ENCODE measurements around the gene CELF3.
A peak's percentile ranks its signal among the peaks of the same experiment; 100 is the strongest.
"Not testable (repeated sequence)": the region's sequence is repeated elsewhere in the genome, so short reads cannot be mapped to it uniquely, and the experiment has no call there.

Gene CELF3

DNA sequence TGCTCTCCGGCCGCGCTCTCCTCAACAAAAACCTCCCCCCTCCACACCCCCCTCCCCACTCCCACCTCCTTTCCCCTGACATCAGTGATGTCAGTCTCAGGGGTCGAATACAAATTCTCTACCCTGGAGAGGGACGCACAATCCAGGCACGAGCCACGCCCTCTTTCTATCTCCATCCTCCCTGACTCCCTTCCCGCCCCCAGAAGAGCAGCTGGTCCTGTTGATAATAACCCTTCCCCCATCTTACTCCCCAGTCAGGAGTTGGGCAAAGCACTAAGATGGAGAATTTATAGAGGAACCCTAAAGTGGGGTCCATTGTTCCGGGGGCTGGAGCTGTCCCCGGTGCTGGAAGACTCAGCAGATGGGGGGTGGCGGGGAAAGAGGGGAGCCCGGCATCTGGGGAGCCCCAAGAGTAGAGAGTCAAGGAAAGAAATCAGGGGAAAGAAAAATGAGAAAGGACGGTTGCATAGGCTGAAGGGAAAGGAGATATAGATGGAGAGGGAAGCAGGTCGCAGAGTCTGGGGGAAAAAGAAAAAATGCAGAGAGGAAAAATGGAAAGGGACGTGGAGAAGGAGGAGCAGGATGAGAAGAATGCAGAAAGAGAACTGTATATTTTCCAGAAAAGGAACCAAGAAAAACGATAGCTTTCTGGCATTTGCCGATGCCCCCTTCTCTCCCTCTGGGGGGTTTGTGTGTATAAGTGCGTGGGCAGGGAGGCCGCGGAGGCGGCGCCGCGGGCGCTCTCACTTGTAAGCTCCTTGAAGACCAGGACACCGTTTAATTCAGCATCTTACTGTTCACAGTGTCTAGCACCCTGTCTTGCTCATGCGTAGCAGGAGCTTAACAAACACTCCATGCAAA, at the start of gene CELF3:
CELF3 (minus strand) TSS at position 33 of the 861 bp plus-strand sequence. CDS start 783 bp downstream, outside the sequence.
- DNase-seq (ENCODE audit: low spot score) = no peak

DNA sequence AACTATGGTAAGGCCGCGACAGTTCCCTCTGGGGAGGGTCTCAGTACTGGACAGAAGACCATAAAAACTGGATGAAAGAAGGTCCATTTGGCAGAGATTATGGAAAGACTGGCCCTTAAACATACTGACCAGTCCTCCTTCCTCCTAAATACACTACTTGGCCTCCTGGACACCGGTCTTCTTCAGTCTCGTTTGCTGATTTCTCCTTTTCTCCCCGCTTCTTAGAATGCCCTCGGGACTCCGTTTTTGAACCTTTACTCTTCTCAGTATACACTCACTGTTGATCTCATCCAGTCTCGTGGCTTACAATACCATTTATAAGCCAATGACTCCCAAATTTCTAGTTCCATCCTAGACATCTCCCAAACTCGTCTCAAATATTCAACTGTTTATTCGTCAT, 47.4 kb upstream of the CELF3 start:
- DNase-seq (ENCODE audit: low spot score) = no peak

DNA sequence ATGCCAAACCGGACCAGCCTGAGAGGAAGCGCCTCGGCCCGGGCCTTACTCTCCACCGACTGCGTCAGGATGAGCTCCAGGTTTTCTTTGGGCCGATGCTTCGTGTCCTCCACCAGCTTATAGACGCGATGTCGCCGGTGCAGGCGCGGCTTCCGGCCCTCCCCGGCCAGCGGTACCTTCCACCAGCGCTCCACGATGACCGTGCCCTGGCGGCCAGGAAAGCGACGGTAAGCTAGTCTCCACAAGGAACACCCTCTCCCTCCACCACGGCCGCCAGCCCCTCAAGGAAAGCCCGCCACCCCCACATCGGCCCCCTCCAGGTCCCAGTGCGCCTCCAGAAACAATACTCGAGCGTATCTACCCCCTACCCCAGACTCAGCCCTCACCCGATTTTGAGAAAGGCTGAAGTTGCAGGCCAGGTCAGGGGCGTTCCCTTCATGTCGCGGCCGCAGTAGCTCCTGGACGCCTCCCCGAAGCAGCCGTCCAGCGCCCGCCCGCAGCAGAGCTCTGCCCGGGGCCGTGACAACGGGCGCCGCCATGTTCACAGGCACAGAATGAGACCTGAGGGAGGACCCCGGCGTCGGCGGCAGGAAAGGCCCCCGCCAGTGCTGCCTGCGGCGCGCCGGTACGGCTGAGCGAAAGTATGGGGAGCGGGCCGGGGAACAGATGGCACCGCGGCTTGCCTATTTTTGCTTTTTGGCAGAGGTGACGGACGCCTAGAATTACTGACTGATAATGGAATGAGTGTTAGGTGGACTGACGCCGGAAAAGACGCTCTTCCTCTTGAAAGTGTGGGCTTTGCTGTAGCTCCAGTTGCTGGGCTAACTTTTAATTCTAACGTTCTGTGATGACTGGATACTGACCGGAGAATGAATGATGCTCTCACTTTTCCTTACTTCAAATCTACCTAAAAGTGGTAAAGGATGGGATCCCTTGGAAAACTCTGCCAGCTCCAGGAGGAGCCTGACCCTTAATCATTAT, 46.6 kb upstream of the CELF3 start, which contains the start of gene MRPL9:
MRPL9 (minus strand) TSS at position 556 of the 981 bp plus-strand sequence; CDS start at position 539, 17 bp downstream.
- DNase-seq (ENCODE audit: low spot score) = peak; percentile 79

DNA sequence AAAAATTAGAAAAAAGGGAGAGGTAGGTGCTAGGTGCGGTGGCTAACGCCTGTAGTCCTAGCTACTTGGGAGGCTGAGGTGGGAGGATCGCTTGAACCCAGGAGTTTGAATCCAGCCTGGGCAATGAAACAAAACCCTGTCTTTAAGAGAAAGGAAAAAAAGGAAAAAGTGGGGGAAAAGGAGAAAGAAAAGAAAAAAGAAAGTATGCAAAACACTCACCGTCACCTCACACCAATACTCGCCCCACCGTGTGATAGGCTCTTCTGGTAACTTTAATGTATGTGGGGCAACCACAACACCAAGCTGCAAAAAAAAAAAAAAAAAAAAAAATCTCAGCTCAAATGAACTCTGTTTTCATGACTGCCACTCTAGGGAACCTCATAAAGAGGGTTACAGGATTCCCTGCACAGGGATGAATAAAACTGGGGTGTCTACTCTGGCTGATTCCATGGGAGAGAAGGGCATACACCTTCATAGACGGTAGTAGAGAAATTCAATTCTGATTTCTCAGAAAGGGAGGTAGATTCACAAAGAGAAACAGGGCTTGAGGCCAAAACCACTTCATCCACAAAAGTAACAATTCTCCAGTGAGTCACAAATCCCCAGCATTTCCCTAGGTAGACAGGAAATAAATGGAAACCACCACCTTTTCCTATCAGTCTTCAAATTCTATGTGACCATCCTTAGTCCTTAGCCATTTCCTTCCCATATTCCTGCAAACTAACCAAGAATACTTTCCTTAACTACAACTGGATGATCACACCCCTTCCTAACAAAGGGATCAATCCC, 44.2 kb upstream of the CELF3 start:
- no peak for DNase-seq (ENCODE audit: low spot score)

GRCh38 chr1:151759241-151759640, 42.6 kb upstream of the CELF3 start:
- no peak for DNase-seq (ENCODE audit: low spot score)

GRCh38 chr1:151756291-151756690, 39.7 kb upstream of the CELF3 start:
- DNase-seq (ENCODE audit: low spot score) = no peak

- DNase-seq (ENCODE audit: low spot score) = no peak
Measured at GRCh38 chr1:151741516-151741915, 24.9 kb upstream of the CELF3 start.

GRCh38 chr1:151739590-151740355, 23.2 kb upstream of the CELF3 start:
- DNase-seq (ENCODE audit: low spot score) = no peak

- DNase-seq (ENCODE audit: low spot score) = no peak
Measured at GRCh38 chr1:151737479-151737878, 20.9 kb upstream of the CELF3 start.

GRCh38 chr1:151737026-151737425, 20.4 kb upstream of the CELF3 start:
- no peak for DNase-seq (ENCODE audit: low spot score)

DNA sequence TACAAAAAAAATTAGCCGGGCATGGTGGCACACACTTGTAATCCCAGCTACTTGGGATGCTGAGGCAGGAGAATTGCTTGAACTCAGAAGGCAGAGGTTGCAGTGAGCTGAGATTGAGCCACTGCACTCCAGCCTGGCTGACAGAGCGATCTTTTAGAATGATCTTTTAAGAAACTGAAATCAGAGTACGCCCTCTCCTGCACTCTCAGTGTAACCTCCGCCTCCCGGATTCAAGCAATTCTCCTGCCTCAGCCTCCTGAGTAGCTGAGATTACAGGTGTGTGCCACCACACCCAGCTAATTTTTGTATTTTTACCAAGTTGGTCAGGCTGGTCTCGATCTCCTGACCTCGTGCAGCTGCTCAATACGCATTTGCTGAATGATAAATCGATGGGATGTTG, 17.4 kb upstream of the CELF3 start:
- not testable (repeated sequence) for DNase-seq (ENCODE audit: low spot score)

DNA sequence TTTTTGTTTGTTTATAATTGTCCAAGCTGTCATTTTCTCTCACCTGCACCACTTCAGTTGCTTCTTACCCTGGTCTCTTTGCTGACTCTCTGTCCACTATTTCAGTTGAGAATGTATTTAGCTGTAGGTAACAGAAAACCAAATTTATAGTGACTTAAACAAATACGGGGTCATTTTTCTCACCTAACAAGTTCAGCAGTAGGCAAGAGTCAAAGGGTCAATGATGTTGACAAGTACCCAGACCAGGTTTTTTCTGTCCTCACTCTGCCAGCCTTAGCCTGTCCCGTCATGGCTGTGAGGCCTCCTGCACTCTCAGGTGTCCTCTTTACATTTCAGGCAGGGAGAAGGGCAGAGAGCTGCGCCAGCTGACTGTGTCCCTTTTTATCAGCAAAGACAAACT, 16.5 kb upstream of the CELF3 start:
- DNase-seq (ENCODE audit: low spot score) = no peak

GRCh38 chr1:151729966-151730291, 13.3 kb upstream of the CELF3 start:
- DNase-seq (ENCODE audit: low spot score) = no peak

DNA sequence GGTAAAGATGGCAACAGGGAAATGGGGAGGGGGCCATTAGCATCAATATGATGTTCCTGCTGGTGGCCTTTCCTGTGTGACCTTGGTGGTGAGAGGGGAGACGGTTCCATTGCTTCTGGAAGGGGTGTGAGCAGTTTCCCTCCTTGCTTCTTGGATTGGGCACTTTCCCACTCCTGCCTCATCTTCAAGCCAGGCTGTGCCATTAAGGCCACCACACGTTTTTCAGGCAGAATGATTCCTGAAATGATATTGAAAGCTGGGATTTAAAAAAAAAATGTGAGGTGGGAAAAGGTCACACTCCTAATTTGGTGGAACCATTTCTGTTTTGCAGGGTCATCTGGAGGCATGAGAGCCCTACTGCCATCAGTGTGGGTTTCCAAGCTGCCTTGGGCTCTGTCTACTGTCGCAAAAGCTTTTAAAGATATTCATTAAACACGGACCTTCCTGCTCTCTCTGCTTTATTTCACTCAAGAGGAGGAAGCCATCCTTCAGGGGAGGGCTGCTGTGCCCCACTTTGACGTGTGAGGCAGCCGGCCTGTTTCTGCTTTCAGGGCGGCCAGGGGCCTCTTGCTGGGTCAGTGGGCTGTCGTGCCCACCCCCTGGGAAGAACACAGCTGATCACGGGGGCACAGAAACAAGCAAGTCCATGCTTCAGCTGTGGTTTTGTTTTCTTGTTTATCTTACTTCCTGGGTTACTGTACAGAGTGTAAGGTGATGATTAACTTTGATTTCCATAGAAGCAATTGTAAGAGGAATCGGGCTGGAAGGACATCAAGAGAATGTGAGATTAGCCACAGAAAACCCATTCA, 12.8 kb upstream of the CELF3 start:
- no peak for DNase-seq (ENCODE audit: low spot score)

- DNase-seq (ENCODE audit: low spot score) = no peak
Measured at GRCh38 chr1:151728151-151729054, 11.8 kb upstream of the CELF3 start.

- no peak for DNase-seq (ENCODE audit: low spot score)
Measured at GRCh38 chr1:151723726-151724370, 7.2 kb upstream of the CELF3 start.

DNA sequence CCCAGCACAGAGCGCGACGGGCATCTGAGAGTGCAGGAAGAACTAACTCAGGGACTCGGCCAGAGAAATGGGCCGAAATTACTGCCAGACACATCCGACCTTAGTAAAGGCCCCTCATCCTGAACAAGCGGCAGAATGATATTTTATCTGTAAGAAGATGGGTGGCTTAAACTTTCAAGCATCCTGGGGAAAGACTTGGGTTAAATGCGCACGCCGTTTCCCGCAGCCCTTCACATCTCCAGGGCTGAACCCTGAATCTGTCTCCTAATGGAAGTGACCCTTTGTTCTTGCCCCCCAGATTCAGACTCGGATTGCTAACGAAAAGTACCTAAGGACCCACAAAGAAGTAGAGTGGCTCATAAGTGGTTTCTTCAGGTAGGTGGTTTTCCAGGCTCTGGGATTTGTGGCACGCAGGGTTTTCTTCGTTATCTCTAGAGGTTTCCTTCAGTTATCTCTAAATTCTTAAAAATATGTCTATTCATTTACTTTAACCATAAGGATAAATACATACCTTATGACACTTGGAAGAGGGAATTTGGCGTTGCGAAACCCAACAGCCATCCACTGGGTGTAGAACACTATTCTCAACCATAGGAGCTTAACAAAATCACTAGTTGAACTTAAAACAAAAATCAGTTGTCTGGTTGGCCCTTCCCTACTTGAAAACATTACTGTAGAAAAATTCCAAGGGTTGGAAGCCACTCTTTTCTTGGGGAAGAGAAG, 5.3 kb upstream of the CELF3 start:
- DNase-seq (ENCODE audit: low spot score) = no peak
